D721Med (cell line): Measurements from ENCODE around the gene ENKD1.

Experiments
- DNase-seq: peaks from one replicate; pipeline ENCODE4 v3.0.0; 2011; ENCODE audit warnings: low spot score; ENCODE audit not compliant: insufficient read length
- FAIRE-seq: peaks from 2 replicates; lab custom pipeline; 2011; peaks lifted over from hg19 to GRCh38; lab: Jason Lieb, UNC
- CTCF ChIP-seq: IDR thresholded peaks from 2 replicates; pipeline ENCODE4 v1.5.1; 2012; ENCODE audit warnings: mild to moderate bottlenecking, control low read depth; ENCODE audit not compliant: insufficient read depth; ENCODE audit errors: missing control alignments

The ENKD1 gene

GRCh38 chr16:67663877-67664222, 2.7 kb downstream of the ENKD1 start:
- FAIRE-seq (no peak), DNase-seq (no peak)
- TF ChIP-seq CTCF, result no peak

GRCh38 chr16:67663151-67663876, 3.2 kb downstream of the ENKD1 start:
- FAIRE-seq, result no peak

GRCh38 chr16:67662653-67663010, 3.9 kb downstream of the ENKD1 start:
- TF ChIP-seq CTCF, result no peak
- DNase-seq, result no peak
- FAIRE-seq, result no peak

More at GRCh38 chr16:67663151-67663876, 3.2 kb downstream of the ENKD1 start:
- peak; percentile 24 for TF ChIP-seq CTCF
- no peak for DNase-seq

- DNase-seq (no peak), FAIRE-seq (no peak)
Observed at GRCh38 chr16:67661886-67662652, 4.5 kb downstream of the ENKD1 start.

GRCh38 chr16:67661101-67661761, 5.3 kb downstream of the ENKD1 start:
- no peak for FAIRE-seq

More at GRCh38 chr16:67661886-67662652, 4.5 kb downstream of the ENKD1 start:
- TF ChIP-seq CTCF, result no peak

GRCh38 chr16:67660564-67661028, 6.0 kb downstream of the ENKD1 start, which contains the start of gene PARD6A:
Gene PARD6A (plus strand): TSS chr16:67660960. CDS start chr16:67661039, 79 bp downstream.
- TF ChIP-seq CTCF, result no peak
- peak; percentile 94 for DNase-seq
- FAIRE-seq, result no peak

More at GRCh38 chr16:67661101-67661761, 5.3 kb downstream of the ENKD1 start:
- no peak for DNase-seq
- TF ChIP-seq CTCF, result no peak
